IPS-18c (cell line): Measurements from ENCODE around the gene AQP9.

Experiments used
- H3K4me3 ChIP-seq: 2 replicates; pipeline ENCODE4 v1.7.0; 2013; ENCODE audit warnings: low read depth, mild to moderate bottlenecking, low read length, moderate library complexity; ENCODE audit not compliant: insufficient read depth
- H3K9me3 ChIP-seq: one replicate; pipeline ENCODE4 v1.6.1; 2013; ENCODE audit warnings: mild to moderate bottlenecking, low read length, moderate library complexity; ENCODE audit not compliant: control insufficient read depth, insufficient read depth

Gene AQP9

GRCh38 chr15:58232281-58233065 lies 94.3 kb downstream of the AQP9 start:
- Histone ChIP-seq H3K9me3 (no peaks in the 10 kb centered on the region), H3K4me3 (no peak overlapping the region)

- Histone ChIP-seq H3K4me3 (no peak overlapping the region), H3K9me3 (no peaks in the 10 kb centered on the region)
Observed at GRCh38 chr15:58233341-58233740, 95.2 kb downstream of the AQP9 start.
